Natural killer cell (primary cell): ENCODE data around the gene STPG1. TPM values are rescaled to one million over a fixed set of nuclear protein-coding genes. Genes with fewer than 3 reads are reported as not detected.
A peak's percentile ranks its signal among the peaks of the same experiment; 100 is the strongest.

ENCODE experiments used
- ATAC-seq, 3 donors: fragments of 150-1000 bp in 2 of 3; fragments of 200-7000 bp in 1 of 3; cut with Tn5 transposase; 1 replicate in 1 of 3; 2 replicates in 2 of 3; pipeline ENCODE4 v1.10.0; 2021; ENCODE audit warnings: mild to moderate bottlenecking in 2 of 3, moderate library complexity in 2 of 3
- DNase-seq, 2 donors: peaks; one replicate each; pipeline versions ENCODE4 v3.0.0 to v3.0.0-alpha.2; 2013 to 2021; ENCODE audit warnings: mixed read lengths in 1 of 2
- H3K27ac ChIP-seq: one replicate; pipeline ENCODE4 v1.5.1; 2013; ENCODE audit warnings: mild to moderate bottlenecking, low read length
- H3K27me3 ChIP-seq: one replicate; pipeline ENCODE4 v1.6.1; 2013; ENCODE audit warnings: low read length; ENCODE audit not compliant: control insufficient read depth, insufficient read depth
- H3K36me3 ChIP-seq: one replicate; pipeline ENCODE4 v1.6.1; 2013; ENCODE audit warnings: low read length; ENCODE audit not compliant: control insufficient read depth, insufficient read depth
- H3K4me1 ChIP-seq: one replicate; pipeline ENCODE4 v1.6.1; 2013; ENCODE audit warnings: low read length; ENCODE audit not compliant: control insufficient read depth, insufficient read depth
- H3K4me3 ChIP-seq: one replicate; pipeline ENCODE4 v1.5.1; 2013; ENCODE audit warnings: low read length
- H3K9me3 ChIP-seq: one replicate; pipeline ENCODE4 v1.6.1; 2013; ENCODE audit warnings: low read length; ENCODE audit not compliant: control insufficient read depth, insufficient read depth
- H3K27ac Mint-ChIP-seq, 2 donors: one replicate each; pipeline ENCODE4 v1.8.0; 2022; ENCODE audit warnings: mild to moderate bottlenecking in 2 of 2, mixed read lengths in 2 of 2, moderate library complexity in 1 of 2
- H3K27me3 Mint-ChIP-seq, 2 donors: one replicate each; pipeline ENCODE4 v1.8.0; 2022; ENCODE audit warnings: low read depth in 2 of 2, mixed read lengths in 2 of 2
- H3K36me3 Mint-ChIP-seq: one replicate; pipeline ENCODE4 v1.8.0; 2022; ENCODE audit warnings: mixed read lengths
- H3K4me1 Mint-ChIP-seq, 2 donors: one replicate each; pipeline ENCODE4 v1.8.0; 2022; ENCODE audit warnings: mixed read lengths in 2 of 2
- H3K4me3 Mint-ChIP-seq: one replicate; pipeline ENCODE4 v1.8.0; 2022; ENCODE audit warnings: mild to moderate bottlenecking, moderate library complexity, mixed read lengths
- H3K9me3 Mint-ChIP-seq, 2 donors: one replicate each; pipeline ENCODE4 v1.8.0; 2022; ENCODE audit warnings: mixed read lengths in 2 of 2
- WGBS: methylation state at CpG from one replicate; pipeline ENCODE4 v1.1.7; 2013; ENCODE audit warnings: missing lambda C conversion rate; ENCODE audit not compliant: insufficient coverage; 5-methylcytosine and 5-hydroxymethylcytosine counted together
- intact Hi-C: fragments of 100-400 bp; cut with micrococcal nuclease; formaldehyde crosslinking; loops from one replicate; pipeline ENCODE4 v1.14.2; 2022
- total RNA-seq, 4 donors: library from RNA; stranded (reverse); fragments of 120-200 nt in 1 of 4; gene quantifications; one replicate each; pipeline versions ENCODE4 v1.2.3 to v1.2.4, GENCODE V29; 2013 to 2022
- TF ChIP-seq, protein P1 (sequence below): fragments of 200-600 bp; IDR thresholded peaks from one replicate; pipeline ENCODE4 v1.8.0; 2022; ENCODE audit warnings: antibody characterized with exemption

STPG1 gene
- total RNA-seq, 3 donors from 2014 or later (not counting 1 experiment from before 2014, with no cell fraction given), result 0.87 to 1.7 (median 1.1) TPM

DNA sequence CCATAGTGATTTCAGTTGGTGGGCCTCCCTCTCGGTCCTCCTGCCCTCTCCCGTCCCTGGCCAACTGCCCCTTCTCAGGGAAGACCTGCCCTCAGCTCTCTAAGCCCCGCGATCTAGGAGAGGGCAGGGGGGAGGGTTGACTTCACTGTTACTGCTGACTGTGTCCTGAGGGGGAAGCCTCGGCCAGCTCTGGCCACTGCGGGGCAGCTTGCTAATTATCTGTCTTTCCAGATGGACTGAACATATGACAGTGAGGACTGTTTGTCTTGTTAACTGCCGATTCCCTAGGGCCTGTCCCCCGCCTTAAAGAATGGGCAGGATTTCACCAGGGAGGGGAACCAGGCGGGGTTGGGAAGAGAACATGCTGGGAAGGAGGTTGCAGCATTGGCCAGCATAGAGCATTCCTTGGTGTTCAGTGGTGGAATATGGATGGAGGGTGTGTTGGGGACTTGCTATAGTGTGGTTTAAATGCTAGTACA, 24.9 kb upstream of the STPG1 start:
- intact Hi-C loops, result no loop called here

DNA sequence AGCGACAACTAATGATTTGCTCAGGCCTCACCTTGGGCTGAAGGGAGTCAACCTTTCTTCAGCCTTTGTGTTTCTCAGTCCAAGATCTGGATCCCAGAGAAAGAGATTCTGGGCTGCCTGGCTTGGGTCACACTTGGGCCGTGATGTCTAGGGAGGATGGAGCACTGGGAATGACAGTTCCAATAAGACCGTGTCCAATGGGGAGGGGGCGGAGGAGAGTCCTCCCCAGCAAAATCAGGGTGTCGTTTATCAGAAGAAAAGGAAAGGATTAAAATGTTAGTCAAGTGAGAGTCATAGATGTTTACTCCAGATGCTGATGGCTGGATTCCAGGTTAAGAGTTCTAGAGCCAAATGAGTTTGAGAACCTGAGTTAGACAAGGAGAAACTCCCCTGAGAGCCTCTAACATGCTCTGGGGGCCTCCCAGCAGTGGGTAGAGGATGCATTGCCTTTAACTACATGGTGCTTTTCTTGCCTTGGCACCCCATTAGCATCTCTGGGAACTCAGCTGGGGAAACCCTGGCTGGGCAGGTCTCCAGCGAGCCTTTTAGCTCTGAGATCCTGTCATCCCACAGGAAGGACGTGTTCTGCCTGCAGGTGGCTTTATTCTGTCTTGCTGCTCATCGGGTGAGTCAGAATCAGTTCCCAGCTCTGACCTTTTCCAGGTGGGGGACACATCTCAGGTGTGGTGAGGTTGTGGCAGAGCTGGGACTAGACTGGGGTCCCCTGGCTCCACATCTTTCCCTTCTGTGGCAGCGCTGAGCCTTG, 24.2 kb upstream of the STPG1 start:
- no peak overlapping the region for H3K4me3 ChIP-seq
- intact Hi-C loops, result no loop called here
- Mint-ChIP-seq H3K9me3 (no peaks in the 10 kb centered on the region), H3K36me3 (no peaks in the 10 kb centered on the region), H3K4me3 (no peak overlapping the region), H3K27ac (no peak overlapping the region), H3K27me3 (no peaks in the 10 kb centered on the region), H3K4me1 (peaks cover 0 to 9% of the 10 kb centered on the region in 2 donors)
- H3K36me3 ChIP-seq, result peaks cover 13% of the 10 kb centered on the region
- H3K27me3 ChIP-seq, result no peaks in the 10 kb centered on the region
- DNase-seq (no peak), ATAC-seq (no peak)
- 95% methylated on average over 9 of the region's 9 CpGs for WGBS
- H3K9me3 ChIP-seq, result no peaks in the 10 kb centered on the region
- no peaks in the 10 kb centered on the region for H3K4me1 ChIP-seq
- TF ChIP-seq, protein P1, sequence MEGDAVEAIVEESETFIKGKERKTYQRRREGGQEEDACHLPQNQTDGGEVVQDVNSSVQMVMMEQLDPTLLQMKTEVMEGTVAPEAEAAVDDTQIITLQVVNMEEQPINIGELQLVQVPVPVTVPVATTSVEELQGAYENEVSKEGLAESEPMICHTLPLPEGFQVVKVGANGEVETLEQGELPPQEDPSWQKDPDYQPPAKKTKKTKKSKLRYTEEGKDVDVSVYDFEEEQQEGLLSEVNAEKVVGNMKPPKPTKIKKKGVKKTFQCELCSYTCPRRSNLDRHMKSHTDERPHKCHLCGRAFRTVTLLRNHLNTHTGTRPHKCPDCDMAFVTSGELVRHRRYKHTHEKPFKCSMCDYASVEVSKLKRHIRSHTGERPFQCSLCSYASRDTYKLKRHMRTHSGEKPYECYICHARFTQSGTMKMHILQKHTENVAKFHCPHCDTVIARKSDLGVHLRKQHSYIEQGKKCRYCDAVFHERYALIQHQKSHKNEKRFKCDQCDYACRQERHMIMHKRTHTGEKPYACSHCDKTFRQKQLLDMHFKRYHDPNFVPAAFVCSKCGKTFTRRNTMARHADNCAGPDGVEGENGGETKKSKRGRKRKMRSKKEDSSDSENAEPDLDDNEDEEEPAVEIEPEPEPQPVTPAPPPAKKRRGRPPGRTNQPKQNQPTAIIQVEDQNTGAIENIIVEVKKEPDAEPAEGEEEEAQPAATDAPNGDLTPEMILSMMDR, result no peak
- H3K27ac ChIP-seq, result no peak overlapping the region

More for the DNA sequence above, 24.9 kb upstream of the STPG1 start:
- WGBS, result 98% methylated on average over 7 of the region's 9 CpGs
- Mint-ChIP-seq H3K27ac (no peak overlapping the region), H3K9me3 (no peaks in the 10 kb centered on the region), H3K27me3 (no peaks in the 10 kb centered on the region), H3K36me3 (no peaks in the 10 kb centered on the region), H3K4me3 (no peak overlapping the region), H3K4me1 (peaks cover 0 to 9% of the 10 kb centered on the region in 2 donors)
- H3K27me3 ChIP-seq, result no peaks in the 10 kb centered on the region
- ATAC-seq (no peak), DNase-seq (no peak)
- H3K36me3 ChIP-seq, result peaks cover 15% of the 10 kb centered on the region
- H3K27ac ChIP-seq, result no peak overlapping the region
- no peaks in the 10 kb centered on the region for H3K4me1 ChIP-seq
- no peaks in the 10 kb centered on the region for H3K9me3 ChIP-seq
- H3K4me3 ChIP-seq, result no peak overlapping the region
- TF ChIP-seq, protein P1, result no peak

DNA sequence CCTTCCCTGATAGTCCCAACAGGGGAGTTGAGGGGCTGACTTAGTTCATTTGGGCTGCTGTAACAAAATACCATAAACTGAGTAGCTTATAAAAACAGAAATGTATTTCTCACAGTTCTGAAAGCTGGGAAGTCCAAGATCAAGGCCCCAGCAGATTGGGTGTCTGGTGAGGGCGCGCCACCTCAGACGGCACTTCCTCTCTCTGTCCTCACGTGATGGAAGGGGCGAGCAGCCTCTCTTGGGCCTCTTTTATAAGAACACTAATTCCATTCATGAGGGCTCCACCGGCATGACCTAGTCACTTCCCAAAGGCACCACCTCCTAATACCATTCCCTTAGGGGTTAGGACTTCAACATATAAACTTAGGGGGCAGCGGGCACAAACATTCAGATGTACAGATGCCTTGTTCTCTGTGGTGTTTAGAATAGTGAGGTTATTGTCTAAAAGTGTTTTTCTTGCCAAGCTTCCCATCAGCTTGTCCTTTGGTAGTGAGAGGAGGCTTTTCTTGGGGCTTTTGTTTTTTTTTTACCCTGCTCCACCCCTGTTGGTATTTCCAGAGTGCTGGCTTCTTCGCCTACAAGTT, 22.3 kb upstream of the STPG1 start:
- H3K4me3 ChIP-seq, result no peak overlapping the region
- no peak overlapping the region for H3K27ac ChIP-seq
- Mint-ChIP-seq H3K4me1 (peaks cover 0 to 5% of the 10 kb centered on the region in 2 donors), H3K9me3 (no peaks in the 10 kb centered on the region), H3K27me3 (no peaks in the 10 kb centered on the region), H3K36me3 (no peaks in the 10 kb centered on the region), H3K27ac (no peak overlapping the region), H3K4me3 (no peak overlapping the region)
- ATAC-seq, result no peak
- H3K27me3 ChIP-seq, result no peaks in the 10 kb centered on the region
- 90% methylated on average over 7 of the region's 8 CpGs for WGBS
- DNase-seq, result peak in 1 of 2 donors; percentile 9
- H3K36me3 ChIP-seq, result no peaks in the 10 kb centered on the region
- intact Hi-C loops, result no loop called here
- no peaks in the 10 kb centered on the region for H3K9me3 ChIP-seq
- TF ChIP-seq, protein P1, result no peak
- no peaks in the 10 kb centered on the region for H3K4me1 ChIP-seq
